Effector memory CD8-positive, alpha-beta T cell (primary cell): Measurements from ENCODE around the gene CDKAL1.
"Not testable (repeated sequence)": the region's sequence is repeated elsewhere in the genome, so short reads cannot be mapped to it uniquely, and the experiment has no call there.

ENCODE experiments used
- ATAC-seq: fragments of 150-1000 bp; cut with Tn5 transposase; replicated peaks from 2 replicates; pipeline ENCODE4 v1.10.0; 2021; ENCODE audit warnings: mild to moderate bottlenecking, moderate library complexity
- DNase-seq, 3 experiments: peaks; one replicate each; pipeline ENCODE4 v3.0.0; 2021
- H3K27ac Mint-ChIP-seq, 2 donors: one replicate each; pipeline ENCODE4 v1.8.0; 2022; ENCODE audit warnings: mild to moderate bottlenecking in 2 of 2, mixed read lengths in 2 of 2, moderate library complexity in 2 of 2
- H3K27me3 Mint-ChIP-seq, 2 donors: one replicate each; pipeline ENCODE4 v1.8.0; 2022; ENCODE audit warnings: mixed read lengths in 2 of 2
- H3K36me3 Mint-ChIP-seq: one replicate; pipeline ENCODE4 v1.8.0; 2022; ENCODE audit warnings: mild to moderate bottlenecking, moderate library complexity, mixed read lengths; ENCODE audit not compliant: insufficient read depth
- H3K4me1 Mint-ChIP-seq, 2 donors: one replicate each; pipeline ENCODE4 v1.8.0; 2022; ENCODE audit warnings: low read depth in 2 of 2, mixed read lengths in 2 of 2
- H3K4me3 Mint-ChIP-seq, 2 donors: one replicate each; pipeline ENCODE4 v1.8.0; 2022; ENCODE audit warnings: mild to moderate bottlenecking in 2 of 2, mixed read lengths in 2 of 2, moderate library complexity in 2 of 2
- H3K9me3 Mint-ChIP-seq, 2 donors: one replicate each; pipeline ENCODE4 v1.8.0; 2022; ENCODE audit warnings: mixed read lengths in 2 of 2

Gene CDKAL1

DNA sequence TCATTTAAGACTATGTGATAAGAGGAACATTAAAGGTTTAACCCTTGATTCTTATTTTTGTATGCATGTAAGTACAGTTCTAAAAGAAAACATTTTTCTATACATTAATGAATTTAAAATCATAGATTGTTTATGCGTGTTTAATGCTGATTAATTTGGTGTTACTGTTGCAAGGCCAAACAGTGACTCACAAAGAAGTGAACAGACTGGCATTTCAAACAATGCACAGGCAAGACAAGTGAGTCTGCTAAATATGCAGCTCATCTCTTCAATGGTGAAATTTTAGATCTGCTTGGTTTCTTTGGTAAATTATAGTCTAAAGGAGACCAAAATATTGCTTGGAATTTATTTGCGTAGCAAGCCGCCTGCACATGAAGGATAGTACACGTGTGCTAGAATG, 641.9 kb downstream of the CDKAL1 start:
- Mint-ChIP-seq H3K9me3 (peaks cover 0 to 3% of the 10 kb centered on the region in 2 donors), H3K27ac (no peak overlapping the region), H3K4me3 (no peak overlapping the region), H3K27me3 (no peaks in the 10 kb centered on the region), H3K4me1 (peaks cover 0 to 2% of the 10 kb centered on the region in 2 donors), H3K36me3 (peaks cover 3% of the 10 kb centered on the region)
- ATAC-seq (no peak), DNase-seq (no peak)

DNA sequence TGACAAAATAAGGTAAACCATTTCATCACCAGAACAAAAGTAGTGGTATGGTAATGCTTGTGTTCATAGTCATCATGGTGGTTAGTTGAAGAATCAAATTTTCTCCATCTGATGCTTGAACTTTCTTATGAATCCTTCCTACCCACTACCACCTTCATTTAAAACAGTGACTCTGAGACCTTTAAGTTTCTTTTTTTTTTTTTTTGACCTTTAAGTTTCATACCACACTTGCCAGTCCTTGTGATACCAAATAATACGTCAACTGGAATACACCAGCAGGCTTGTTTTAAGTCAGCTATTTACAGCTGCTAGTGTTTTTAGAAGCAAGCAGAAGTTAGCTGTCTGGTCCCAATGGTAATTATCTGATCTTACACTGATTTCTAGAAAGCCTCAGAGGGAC, 645.9 kb downstream of the CDKAL1 start:
- DNase-seq (no peak), ATAC-seq (no peak)
- Mint-ChIP-seq H3K4me1 (no peaks in the 10 kb centered on the region), H3K4me3 (no peak overlapping the region), H3K36me3 (peaks cover 3% of the 10 kb centered on the region), H3K9me3 (peaks cover 0 to 3% of the 10 kb centered on the region in 2 donors), H3K27ac (no peak overlapping the region), H3K27me3 (no peaks in the 10 kb centered on the region)

DNA sequence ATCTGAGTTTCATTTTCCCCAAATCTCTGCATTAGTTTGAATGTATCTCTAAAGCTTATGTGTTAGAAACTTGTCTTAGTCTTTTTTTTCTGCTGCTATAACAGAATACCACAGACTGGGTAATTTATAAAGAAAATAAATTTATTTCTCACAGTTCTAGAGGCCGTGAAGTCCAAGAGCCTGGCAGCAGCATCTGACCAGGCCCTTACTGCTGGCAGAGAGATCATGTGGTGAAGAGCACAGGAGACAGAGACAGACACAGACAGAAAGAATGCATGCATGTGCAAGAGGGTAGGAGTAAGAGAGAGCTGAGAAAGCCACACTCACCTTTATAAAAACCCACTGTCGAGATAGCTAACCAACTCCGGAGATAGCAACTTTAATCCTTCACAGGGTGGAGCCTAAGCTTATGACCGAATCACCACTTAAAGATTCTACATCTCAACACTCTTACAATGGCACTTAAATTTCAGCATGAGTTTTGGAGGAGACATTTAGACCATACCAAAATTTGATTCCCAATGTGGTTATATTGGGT, 646.6 kb downstream of the CDKAL1 start:
- H3K27me3 Mint-ChIP-seq: no peaks in the 10 kb centered on the region
- ATAC-seq: no peak

DNA sequence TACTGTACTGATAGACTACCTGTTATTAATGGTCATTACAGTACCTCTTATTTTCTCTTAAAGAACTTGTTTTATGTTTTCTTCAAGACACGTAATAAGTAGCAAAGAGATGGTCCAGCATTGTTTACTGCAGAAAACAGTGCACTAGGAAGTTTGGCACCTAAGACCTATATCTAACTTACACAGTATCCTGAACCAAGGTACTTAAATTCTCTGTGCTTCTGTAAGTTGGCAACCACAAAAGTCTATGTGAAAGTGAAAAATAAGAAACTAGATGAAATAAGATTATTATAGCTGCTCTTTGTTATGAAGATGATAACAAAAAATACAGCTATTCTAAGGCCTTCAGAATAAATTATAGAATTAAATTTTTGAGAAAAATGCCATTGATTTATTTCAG, 647.6 kb downstream of the CDKAL1 start:
- Mint-ChIP-seq H3K9me3 (peaks cover 0 to 3% of the 10 kb centered on the region in 2 donors), H3K27me3 (no peaks in the 10 kb centered on the region), H3K4me1 (peaks cover 0 to 4% of the 10 kb centered on the region in 2 donors), H3K27ac (peak overlapping the region in 1 of 2 donors; percentile 25), H3K4me3 (no peak overlapping the region), H3K36me3 (peaks cover 3% of the 10 kb centered on the region)
- ATAC-seq (no peak), DNase-seq (no peak)

More for the DNA sequence above, 646.6 kb downstream of the CDKAL1 start:
- Mint-ChIP-seq H3K27ac (no peak overlapping the region), H3K4me1 (no peaks in the 10 kb centered on the region), H3K4me3 (no peak overlapping the region), H3K36me3 (peaks cover 3% of the 10 kb centered on the region), H3K9me3 (peaks cover 0 to 3% of the 10 kb centered on the region in 2 donors)
- DNase-seq: no peak

DNA sequence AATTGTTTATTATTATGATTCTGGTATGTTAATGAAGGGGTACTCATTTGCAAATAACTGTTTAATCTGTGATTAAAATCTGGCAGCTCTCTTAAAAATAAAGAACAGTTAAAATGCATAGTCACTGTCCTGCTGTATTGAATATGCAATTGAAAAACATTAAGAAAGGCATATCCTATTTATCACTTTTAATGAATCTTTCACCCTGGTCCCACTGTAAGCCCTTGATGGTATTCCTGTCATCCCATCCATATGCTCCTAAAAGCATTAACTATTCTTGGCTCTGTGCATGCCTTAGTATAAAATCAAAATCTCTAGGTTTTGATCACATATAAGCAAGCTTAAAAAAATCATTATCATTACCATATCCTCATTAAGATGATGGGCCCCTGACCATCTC, 648.3 kb downstream of the CDKAL1 start:
- H3K4me1 Mint-ChIP-seq: peaks cover 0 to 4% of the 10 kb centered on the region in 2 donors
- ATAC-seq (no peak), DNase-seq (no peak)
- no peaks in the 10 kb centered on the region for H3K27me3 Mint-ChIP-seq
- peak overlapping the region in 1 of 2 donors; percentile 23 for H3K27ac Mint-ChIP-seq
- no peak overlapping the region for H3K4me3 Mint-ChIP-seq
- peaks cover 0 to 3% of the 10 kb centered on the region in 2 donors for H3K9me3 Mint-ChIP-seq
- no peaks in the 10 kb centered on the region for H3K36me3 Mint-ChIP-seq

DNA sequence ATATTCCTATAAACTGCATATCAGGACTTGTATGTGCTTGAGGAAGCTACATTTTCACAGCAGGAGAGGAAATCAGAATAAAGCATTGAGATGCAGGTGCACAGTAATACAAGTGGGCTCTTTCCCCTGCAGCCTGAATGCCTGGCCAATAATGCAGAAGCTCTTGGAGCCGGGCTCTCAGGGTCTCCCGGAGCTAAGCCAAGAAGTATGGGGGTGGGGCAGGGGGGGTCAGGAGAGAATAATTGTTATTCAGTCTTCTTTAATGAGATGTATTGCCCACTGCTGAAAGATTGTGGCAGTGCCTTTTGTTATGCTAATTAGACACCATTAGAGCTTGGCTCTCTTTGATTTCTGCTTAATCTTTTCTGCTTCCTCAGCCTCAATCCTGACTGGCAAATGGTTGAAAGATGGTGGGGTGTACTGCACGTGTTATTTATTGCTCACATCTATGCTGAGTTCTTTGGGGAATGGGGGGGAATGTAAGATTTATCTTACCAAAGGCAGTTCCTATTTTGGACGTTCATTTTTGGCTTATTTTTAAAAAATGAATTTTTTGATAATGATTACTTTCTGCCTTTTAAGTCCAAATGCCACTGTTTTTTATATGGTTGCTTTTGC, 651.7 kb downstream of the CDKAL1 start:
- Mint-ChIP-seq H3K4me1 (peaks cover 1 to 4% of the 10 kb centered on the region in 2 donors), H3K27ac (no peak overlapping the region), H3K36me3 (no peaks in the 10 kb centered on the region), H3K9me3 (peaks cover 0 to under 1% of the 10 kb centered on the region in 2 donors), H3K4me3 (no peak overlapping the region), H3K27me3 (no peaks in the 10 kb centered on the region)
- ATAC-seq (no peak), DNase-seq (no peak)

DNA sequence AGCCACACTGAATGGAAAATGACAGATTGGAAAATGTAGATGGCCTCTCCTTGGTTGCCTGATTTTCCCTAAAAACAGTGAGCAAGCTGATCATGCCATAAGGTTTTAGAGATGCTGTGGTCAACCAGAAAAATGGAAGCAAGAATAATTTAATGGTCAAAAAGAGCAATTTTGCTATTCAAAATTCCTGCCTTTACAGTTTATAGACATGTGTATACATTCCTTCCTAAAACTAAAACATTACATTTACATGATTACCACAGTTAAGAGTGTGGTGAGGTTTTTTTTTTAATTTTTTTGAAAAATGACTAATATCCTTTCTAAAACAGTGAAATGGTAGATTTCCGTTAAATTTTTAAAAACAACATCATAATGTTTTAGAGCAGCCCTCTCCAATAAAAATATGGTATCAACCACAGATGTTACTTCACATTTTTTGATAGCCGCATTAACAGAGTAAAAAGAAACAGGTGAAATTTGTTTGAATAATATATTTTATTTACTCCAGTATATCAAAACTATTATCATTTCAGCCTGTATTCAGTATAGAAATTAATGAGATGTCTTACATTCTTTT, 652.3 kb downstream of the CDKAL1 start:
- Mint-ChIP-seq H3K27ac (no peak overlapping the region), H3K4me1 (peaks cover 1 to 4% of the 10 kb centered on the region in 2 donors), H3K9me3 (no peaks in the 10 kb centered on the region), H3K27me3 (no peaks in the 10 kb centered on the region), H3K4me3 (no peak overlapping the region), H3K36me3 (no peaks in the 10 kb centered on the region)
- DNase-seq (no peak), ATAC-seq (no peak)

DNA sequence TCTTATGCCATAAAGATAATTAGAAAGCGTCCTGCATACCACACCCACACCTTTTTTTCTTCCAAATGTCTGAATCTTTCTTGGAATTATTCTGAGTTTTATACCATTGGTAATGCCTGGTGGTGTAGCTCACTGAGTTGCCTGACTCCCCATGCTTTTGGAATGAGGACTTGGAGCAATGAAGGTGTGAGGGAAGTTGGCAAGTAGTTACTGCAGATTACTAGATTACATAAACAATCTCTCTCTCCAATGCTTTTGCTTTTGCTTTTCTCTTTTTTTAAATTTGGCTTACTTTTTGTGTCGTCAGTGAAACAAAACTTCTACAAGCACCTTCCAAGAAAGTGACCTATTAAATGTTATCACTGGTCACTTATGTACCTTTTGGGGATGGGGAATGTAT, 653.2 kb downstream of the CDKAL1 start:
- peaks cover 1 to 4% of the 10 kb centered on the region in 2 donors for H3K4me1 Mint-ChIP-seq
- no peaks in the 10 kb centered on the region for H3K9me3 Mint-ChIP-seq
- DNase-seq (no peak), ATAC-seq (no peak)
- no peaks in the 10 kb centered on the region for H3K27me3 Mint-ChIP-seq
- H3K4me3 Mint-ChIP-seq: no peak overlapping the region
- H3K27ac Mint-ChIP-seq: no peak overlapping the region
- H3K36me3 Mint-ChIP-seq: no peaks in the 10 kb centered on the region

DNA sequence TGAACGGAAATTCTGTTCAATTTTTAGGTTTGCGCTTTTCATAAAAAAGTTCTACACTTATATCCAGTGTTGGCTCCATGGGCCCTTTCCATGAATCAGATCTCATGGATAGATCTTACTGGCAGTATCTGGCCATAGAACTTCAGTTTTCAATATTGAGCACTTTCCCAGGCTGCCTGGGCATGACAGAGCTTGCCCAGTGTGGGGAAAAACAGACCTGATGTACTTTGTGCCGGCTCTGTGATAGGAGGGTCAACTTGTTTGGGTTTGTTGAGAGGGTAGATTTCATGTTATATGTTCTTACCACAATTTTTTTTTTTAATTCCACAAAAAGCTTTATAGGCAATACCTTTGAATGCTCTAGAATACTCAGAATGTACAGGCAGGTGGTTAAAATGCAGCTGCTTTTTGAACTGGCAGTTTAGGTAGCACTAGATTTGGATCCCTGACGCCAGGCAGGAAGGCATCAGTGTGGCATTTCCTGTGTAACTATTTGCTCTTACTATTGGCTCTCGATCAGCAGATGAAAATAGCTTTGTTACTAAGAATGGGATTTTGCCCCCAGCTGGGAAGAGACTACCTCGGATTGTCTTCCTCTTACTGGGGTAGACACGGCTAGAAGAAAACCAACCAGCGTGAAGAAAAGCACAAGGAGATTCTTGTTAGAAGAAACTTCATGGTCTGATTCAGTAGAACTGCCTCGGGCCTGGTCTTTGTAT, 654.4 kb downstream of the CDKAL1 start:
- H3K36me3 Mint-ChIP-seq: no peaks in the 10 kb centered on the region

DNA sequence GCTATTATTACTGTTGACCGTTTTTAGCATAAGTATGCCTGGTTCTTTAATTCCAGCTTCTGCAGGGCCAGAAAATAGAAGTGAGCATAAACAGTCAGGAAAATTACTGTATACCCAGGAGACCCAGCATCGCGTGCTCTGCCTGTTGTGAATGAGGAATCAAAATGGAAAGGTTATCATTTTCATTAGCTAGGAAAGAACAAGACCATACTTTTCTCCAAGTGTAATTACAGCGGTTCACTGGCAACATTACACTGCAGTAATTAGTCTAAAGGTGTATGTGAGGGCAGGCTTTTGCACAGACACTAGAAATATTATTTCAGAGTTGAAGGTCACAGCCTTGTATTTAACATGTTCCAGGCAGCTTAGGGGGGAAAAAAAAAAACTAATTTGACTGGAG, 655.5 kb downstream of the CDKAL1 start:
- Mint-ChIP-seq H3K27me3 (no peaks in the 10 kb centered on the region), H3K9me3 (no peaks in the 10 kb centered on the region), H3K4me1 (peaks cover 1 to 4% of the 10 kb centered on the region in 2 donors), H3K36me3 (no peaks in the 10 kb centered on the region), H3K27ac (no peak overlapping the region), H3K4me3 (no peak overlapping the region)
- ATAC-seq (no peak), DNase-seq (no peak)

More for the DNA sequence above, 654.4 kb downstream of the CDKAL1 start:
- no peak overlapping the region for H3K27ac Mint-ChIP-seq
- peaks cover 1 to 4% of the 10 kb centered on the region in 2 donors for H3K4me1 Mint-ChIP-seq
- no peaks in the 10 kb centered on the region for H3K27me3 Mint-ChIP-seq
- no peaks in the 10 kb centered on the region for H3K9me3 Mint-ChIP-seq
- no peak overlapping the region for H3K4me3 Mint-ChIP-seq
- DNase-seq (no peak), ATAC-seq (no peak)

DNA sequence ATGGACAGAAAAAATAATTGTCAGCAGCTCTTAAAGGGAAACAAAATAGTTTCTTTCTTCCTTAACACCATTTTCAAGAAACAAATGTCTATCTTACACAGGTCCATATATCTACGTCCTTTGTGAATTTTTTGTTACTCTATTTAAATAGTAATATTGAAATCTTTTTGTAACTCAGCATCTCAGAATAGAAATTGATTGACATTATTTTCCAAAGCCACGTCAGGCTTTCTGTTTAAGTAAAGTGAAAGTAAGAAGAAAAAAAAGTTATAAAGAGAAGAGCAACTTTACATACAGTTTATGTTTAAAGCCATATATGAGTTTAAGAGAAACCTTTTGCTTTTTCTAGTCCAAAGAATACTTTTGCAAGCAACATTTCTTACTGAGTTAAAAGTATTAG, 656.4 kb downstream of the CDKAL1 start:
- no peaks in the 10 kb centered on the region for H3K36me3 Mint-ChIP-seq
- peak overlapping the region in 1 of 2 donors; percentile 24 for H3K27ac Mint-ChIP-seq
- no peaks in the 10 kb centered on the region for H3K27me3 Mint-ChIP-seq
- H3K9me3 Mint-ChIP-seq: no peaks in the 10 kb centered on the region
- DNase-seq (no peak), ATAC-seq (no peak)
- H3K4me1 Mint-ChIP-seq: peaks cover 1 to 4% of the 10 kb centered on the region in 2 donors
- H3K4me3 Mint-ChIP-seq: no peak overlapping the region

DNA sequence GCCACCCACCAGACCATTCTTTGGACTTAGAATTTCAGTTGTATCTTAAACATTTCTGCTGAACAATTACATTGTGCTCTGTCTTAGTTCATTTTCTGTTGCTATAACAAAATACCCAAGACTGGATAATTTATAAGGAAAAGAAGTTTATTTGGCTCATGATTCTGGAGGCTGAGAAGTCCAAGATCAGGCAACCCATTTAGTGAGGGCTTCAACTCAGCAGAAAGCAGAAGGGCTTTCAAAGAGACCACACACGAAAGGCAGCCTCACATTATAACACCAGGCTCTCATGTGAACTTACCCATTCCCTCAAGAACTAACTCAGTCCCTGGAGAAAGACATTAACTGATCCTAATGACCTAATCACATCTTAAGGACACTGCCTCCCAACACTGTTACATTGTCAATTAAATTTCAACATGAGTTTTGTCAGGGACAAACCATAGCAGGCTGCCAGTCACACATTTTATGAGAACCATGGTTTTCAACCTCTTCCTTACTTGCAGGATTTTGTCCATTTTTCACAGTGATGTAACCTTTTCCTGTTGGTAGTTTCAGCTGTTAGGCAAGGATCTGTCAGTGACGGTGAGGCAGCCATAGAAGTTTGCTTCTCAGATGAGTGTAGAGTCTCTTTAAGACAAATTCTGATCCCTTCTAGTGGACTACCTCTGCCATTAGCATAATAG, 659.7 kb downstream of the CDKAL1 start:
- ATAC-seq (no peak), DNase-seq (no peak)
- H3K27ac Mint-ChIP-seq: no peak overlapping the region
- H3K4me1 Mint-ChIP-seq: peaks cover 0 to 1% of the 10 kb centered on the region in 2 donors
- no peaks in the 10 kb centered on the region for H3K27me3 Mint-ChIP-seq
- H3K36me3 Mint-ChIP-seq: no peaks in the 10 kb centered on the region
- no peaks in the 10 kb centered on the region for H3K9me3 Mint-ChIP-seq
- no peak overlapping the region for H3K4me3 Mint-ChIP-seq

DNA sequence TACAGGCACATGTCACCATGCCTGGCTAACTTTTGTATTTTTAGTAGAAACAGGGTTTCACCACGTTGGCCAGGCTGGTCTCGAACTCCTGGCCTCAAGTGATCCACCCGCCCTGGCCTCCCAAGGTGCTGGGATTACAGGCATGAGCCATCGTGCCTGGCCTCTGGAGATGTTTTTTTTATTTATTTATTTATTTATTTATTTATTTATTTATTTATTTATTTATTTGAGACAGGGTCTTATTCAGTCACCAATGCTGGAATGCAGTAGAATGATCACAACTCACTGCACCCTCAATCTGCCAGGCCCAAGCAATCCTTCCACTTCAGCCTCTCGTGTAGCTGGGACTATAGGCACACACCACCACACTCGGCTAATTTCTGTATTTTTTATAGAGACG, 661.0 kb downstream of the CDKAL1 start:
- not testable (repeated sequence) for H3K4me1 Mint-ChIP-seq, H3K4me3 Mint-ChIP-seq, H3K9me3 Mint-ChIP-seq, H3K27ac Mint-ChIP-seq, DNase-seq, H3K36me3 Mint-ChIP-seq, ATAC-seq, H3K27me3 Mint-ChIP-seq
